A549 treated with AZD9567 at 1 μM for 4 hours (cell line): ENCODE results near the gene FETUB. TPM values are rescaled to one million over a fixed set of nuclear protein-coding genes. Genes with fewer than 3 reads are reported as not detected.

Experiments
- total RNA-seq: library from RNA; stranded (reverse); fragments of 200-300 nt; extraction: Qiagen RNA extraction; gene quantifications from 5 replicates; pipeline ENCODE4 v1.2.3, GENCODE V29; 2022; ENCODE audit not compliant: insufficient read depth

The FETUB gene, protein sequence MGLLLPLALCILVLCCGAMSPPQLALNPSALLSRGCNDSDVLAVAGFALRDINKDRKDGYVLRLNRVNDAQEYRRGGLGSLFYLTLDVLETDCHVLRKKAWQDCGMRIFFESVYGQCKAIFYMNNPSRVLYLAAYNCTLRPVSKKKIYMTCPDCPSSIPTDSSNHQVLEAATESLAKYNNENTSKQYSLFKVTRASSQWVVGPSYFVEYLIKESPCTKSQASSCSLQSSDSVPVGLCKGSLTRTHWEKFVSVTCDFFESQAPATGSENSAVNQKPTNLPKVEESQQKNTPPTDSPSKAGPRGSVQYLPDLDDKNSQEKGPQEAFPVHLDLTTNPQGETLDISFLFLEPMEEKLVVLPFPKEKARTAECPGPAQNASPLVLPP
- total RNA-seq = 0.09 to 0.13 TPM (median 0.10 TPM) in 3 of 5 replicates, not detected in the others

DNA sequence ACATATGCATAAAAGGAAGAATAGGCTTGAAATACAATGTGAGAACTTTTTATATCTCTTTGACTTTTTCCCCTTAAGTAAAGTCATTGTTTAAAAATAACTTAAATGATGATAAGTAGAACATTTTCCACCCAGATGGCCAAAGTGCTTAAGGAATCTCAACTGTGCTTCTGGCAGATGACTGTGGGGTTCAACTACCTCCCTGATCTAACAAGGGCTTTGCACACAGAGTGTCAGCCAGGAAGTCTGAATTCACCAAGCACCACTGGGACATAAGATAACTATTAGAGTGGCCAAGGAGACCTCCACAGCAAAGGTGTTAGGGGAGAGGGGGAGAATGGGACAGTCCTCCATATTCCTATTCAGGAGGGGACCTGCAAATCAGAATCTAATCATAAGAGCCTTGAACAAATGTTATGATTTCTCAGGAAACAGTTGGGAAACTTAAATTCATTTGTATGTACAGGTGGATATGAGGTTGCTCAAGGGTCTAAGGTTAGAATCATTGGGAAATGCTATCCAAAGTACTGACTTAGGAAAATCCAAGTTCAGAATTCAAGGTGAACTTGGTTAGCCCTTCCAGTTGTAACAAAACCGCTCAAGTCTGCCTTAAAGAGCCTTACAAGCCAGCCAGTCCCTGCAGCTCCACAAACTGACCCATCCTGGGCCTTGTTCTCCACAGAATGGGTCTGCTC lies at the start of gene FETUB:
Gene FETUB, plus strand, starts transcription at position 622 of the 695 bp plus-strand sequence. Its CDS starts 62 bp downstream, at position 684.

DNA sequence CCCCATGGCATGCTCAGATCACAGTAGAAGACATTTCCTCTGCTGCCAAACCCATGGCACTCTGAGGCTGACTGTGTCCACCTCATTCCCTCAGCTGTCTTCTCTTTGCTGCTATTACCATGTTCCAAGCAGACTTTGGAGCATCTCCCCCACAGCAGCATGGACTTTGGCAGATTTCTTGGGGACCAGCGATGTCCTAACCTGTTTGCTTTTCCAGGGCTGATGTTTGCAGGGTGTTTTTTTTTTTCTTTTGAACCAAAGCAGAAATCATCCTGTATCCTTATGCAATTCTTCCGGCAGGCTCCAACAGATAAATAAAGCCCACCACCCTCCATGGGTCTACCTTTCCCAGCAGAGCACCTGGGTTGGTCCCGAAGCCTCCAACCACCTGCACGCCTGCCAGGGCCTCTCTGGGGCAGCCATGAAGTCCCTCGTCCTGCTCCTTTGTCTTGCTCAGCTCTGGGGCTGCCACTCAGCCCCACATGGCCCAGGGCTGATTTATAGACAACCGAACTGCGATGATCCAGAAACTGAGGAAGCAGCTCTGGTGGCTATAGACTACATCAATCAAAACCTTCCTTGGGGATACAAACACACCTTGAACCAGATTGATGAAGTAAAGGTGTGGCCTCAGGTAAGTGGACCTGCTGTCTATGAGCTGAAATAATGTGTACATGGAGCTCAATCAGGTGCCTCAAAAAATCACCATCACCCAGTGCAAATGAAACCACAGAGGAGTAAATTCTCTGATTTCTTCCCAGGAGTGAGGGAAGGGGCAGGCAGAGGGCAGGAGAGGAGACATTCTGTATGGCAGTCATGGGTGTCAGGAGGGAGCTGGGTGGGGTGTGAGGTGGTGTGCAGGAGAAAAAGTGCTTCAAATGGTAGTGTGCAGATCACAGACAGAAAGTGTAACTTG lies 27.2 kb upstream of the FETUB start, which contains the start of gene AHSG:
Gene AHSG, plus strand, starts transcription at position 340 of the 916 bp plus-strand sequence. Its CDS starts 82 bp downstream, at position 422.

GRCh38 chr3:186665625-186666188 lies 25.5 kb downstream of the FETUB start, which contains the start of gene HRG:
Gene HRG, plus strand, starts transcription at chr3:186666014. Its CDS starts 18 bp downstream, at chr3:186666032.

Other genes starting within 250 kb of the FETUB start
- gene CRYGS, start 96.0 kb upstream of the FETUB start, total RNA-seq = 0.91 to 1.2 TPM (median 1.0 TPM) in 4 of 5 replicates, not detected in the other
- gene TBCCD1, start 73.1 kb upstream of the FETUB start, total RNA-seq = 6.5 to 10.0 TPM (median 7.1 TPM) in 5 replicates
- gene DNAJB11, start 69.7 kb upstream of the FETUB start, total RNA-seq = 47.8 to 52.6 TPM (median 51.5 TPM) in 5 replicates
- gene AHSG, start 27.3 kb upstream of the FETUB start, total RNA-seq = 0.05 to 1.3 TPM (median 0.10 TPM) in 4 of 5 replicates, not detected in the other
- gene HRG, start 25.6 kb downstream of the FETUB start, total RNA-seq = not detected in 5 replicates
- gene KNG1, start 77.0 kb downstream of the FETUB start, total RNA-seq = not detected in 5 replicates
- gene EIF4A2, start 143.2 kb downstream of the FETUB start, total RNA-seq = 145 to 165 TPM (median 156 TPM) in 5 replicates
- 42.2 to 45.6 TPM (median 43.3 TPM) in 5 replicates for gene RFC4, start 166.1 kb downstream of the FETUB start, total RNA-seq
- gene ADIPOQ, start 202.3 kb downstream of the FETUB start, total RNA-seq = not detected in 5 replicates